Activated CD8-positive, alpha-beta T cell treated with anti-CD3 and anti-CD28 coated beads for 36 hours (primary cell): ENCODE measurements around the gene UBE3B. TPM values are rescaled to one million over a fixed set of nuclear protein-coding genes. Genes with fewer than 3 reads are reported as not detected.

Source experiments
- ATAC-seq: fragments of 200-7000 bp; cut with Tn5 transposase; one replicate; pipeline ENCODE4 v1.10.0; 2021; ENCODE audit warnings: mild to moderate bottlenecking, moderate library complexity
- CTCF ChIA-PET: fragments of 350-600 bp; sonication (Branson Sonifier 250); formaldehyde crosslinking; loops from one replicate; lab custom pipeline; 2021; ENCODE audit warnings: antibody characterized with exemption; lab: Charles Lee
- POLR2A ChIA-PET: fragments of 350-600 bp; sonication (Branson Sonifier 250); formaldehyde crosslinking; loops from one replicate; lab custom pipeline; 2021; ENCODE audit warnings: antibody characterized with exemption; lab: Charles Lee
- DNase-seq: peaks from one replicate; pipeline ENCODE4 v3.0.0-alpha.2; 2020
- H3K27ac Mint-ChIP-seq: one replicate; pipeline ENCODE4 v1.8.0; 2021; ENCODE audit warnings: mild to moderate bottlenecking, mixed read lengths
- H3K27me3 Mint-ChIP-seq: one replicate; pipeline ENCODE4 v1.8.0; 2021; ENCODE audit warnings: mixed read lengths
- H3K36me3 Mint-ChIP-seq: one replicate; pipeline ENCODE4 v1.8.0; 2021; ENCODE audit warnings: low read depth, mixed read lengths
- H3K4me1 Mint-ChIP-seq: one replicate; pipeline ENCODE4 v1.8.0; 2021; ENCODE audit warnings: low read depth, mixed read lengths
- H3K4me3 Mint-ChIP-seq: one replicate; pipeline ENCODE4 v1.8.0; 2021; ENCODE audit warnings: mild to moderate bottlenecking, moderate library complexity, mixed read lengths
- H3K9me3 Mint-ChIP-seq: one replicate; pipeline ENCODE4 v1.8.0; 2021; ENCODE audit warnings: mixed read lengths
- CTCF ChIP-seq: fragments of 200-600 bp; IDR thresholded peaks from one replicate; pipeline ENCODE4 v1.8.0; 2022; ENCODE audit warnings: antibody characterized with exemption, mild to moderate bottlenecking
- intact Hi-C: fragments of 100-400 bp; cut with micrococcal nuclease; formaldehyde crosslinking; loops from one replicate; pipeline ENCODE4 v1.10.0; 2022
- total RNA-seq, 2 experiments: library from RNA; stranded (reverse); gene quantifications; one replicate each; pipeline ENCODE4 v1.2.3, GENCODE V29; 2021

The UBE3B gene
- total RNA-seq, 2 experiments from 2014 or later, result 22.5 to 24.9 TPM

GRCh38 chr12:109532721-109533486 lies 55.5 kb downstream of the UBE3B start:
- ChIA-PET CTCF (no interaction called here), POLR2A (no interaction called here)

GRCh38 chr12:109533487-109533740 lies 56.0 kb downstream of the UBE3B start:
- TF ChIP-seq CTCF, result no peak
- no peak for ATAC-seq
- Mint-ChIP-seq H3K36me3 (no peaks in the 10 kb centered on the region), H3K4me3 (no peak overlapping the region), H3K27ac (no peak overlapping the region), H3K9me3 (no peaks in the 10 kb centered on the region), H3K27me3 (no peaks in the 10 kb centered on the region), H3K4me1 (no peaks in the 10 kb centered on the region)
- no peak for DNase-seq
- intact Hi-C loops, result no loop called here
- ChIA-PET POLR2A (no interaction called here), CTCF (no interaction called here)

More at GRCh38 chr12:109532721-109533486, 55.5 kb downstream of the UBE3B start:
- Mint-ChIP-seq H3K4me3 (no peak overlapping the region), H3K27ac (no peak overlapping the region), H3K27me3 (no peaks in the 10 kb centered on the region), H3K4me1 (no peaks in the 10 kb centered on the region), H3K36me3 (no peaks in the 10 kb centered on the region), H3K9me3 (no peaks in the 10 kb centered on the region)
- DNase-seq (no peak), ATAC-seq (no peak)
- no peak for TF ChIP-seq CTCF
- intact Hi-C loops, result no loop called here

- Mint-ChIP-seq H3K4me1 (no peaks in the 10 kb centered on the region), H3K36me3 (no peaks in the 10 kb centered on the region), H3K9me3 (no peaks in the 10 kb centered on the region), H3K27ac (no peak overlapping the region), H3K27me3 (no peaks in the 10 kb centered on the region), H3K4me3 (no peak overlapping the region)
- ATAC-seq, result no peak
- intact Hi-C loops, result no loop called here
- DNase-seq, result no peak
- POLR2A ChIA-PET, result no interaction called here
- TF ChIP-seq CTCF, result no peak
- CTCF ChIA-PET, result no interaction called here
Observed at GRCh38 chr12:109534456-109534855, 57.0 kb downstream of the UBE3B start.

GRCh38 chr12:109535231-109535862 lies 57.9 kb downstream of the UBE3B start:
- H3K4me3 Mint-ChIP-seq, result no peak overlapping the region
- no peaks in the 10 kb centered on the region for H3K27me3 Mint-ChIP-seq
- intact Hi-C loops, result no loop called here
- ATAC-seq, result no peak
- ChIA-PET POLR2A (no interaction called here), CTCF (no interaction called here)
- no peak for DNase-seq
- H3K9me3 Mint-ChIP-seq, result no peaks in the 10 kb centered on the region
- no peak overlapping the region for H3K27ac Mint-ChIP-seq
- TF ChIP-seq CTCF, result no peak
- H3K36me3 Mint-ChIP-seq, result no peaks in the 10 kb centered on the region
- H3K4me1 Mint-ChIP-seq, result no peaks in the 10 kb centered on the region

GRCh38 chr12:109535863-109536250 lies 58.4 kb downstream of the UBE3B start:
- Mint-ChIP-seq H3K9me3 (no peaks in the 10 kb centered on the region), H3K4me3 (no peak overlapping the region), H3K27ac (no peak overlapping the region), H3K27me3 (no peaks in the 10 kb centered on the region), H3K4me1 (no peaks in the 10 kb centered on the region), H3K36me3 (no peaks in the 10 kb centered on the region)
- no peak for TF ChIP-seq CTCF
- ChIA-PET CTCF (no interaction called here), POLR2A (no interaction called here)
- intact Hi-C loops, result no loop called here
- no peak for DNase-seq
- ATAC-seq, result no peak
